ENCODE data around the gene LRRC45.

The LRRC45 gene

GRCh38 chr17:82055965-82056728 is 33.0 kb downstream of the LRRC45 start:
- DNase-seq, result no peak
- in situ Hi-C loops (cut with MboI; ENCODE audit: low pct_unique_long_range_greater_than_20kb, low sequenced_read_pairs), result no loop called here

GRCh38 chr17:82056729-82057621 is 33.9 kb downstream of the LRRC45 start:
- in situ Hi-C loops (cut with MboI; ENCODE audit: low pct_unique_long_range_greater_than_20kb, low sequenced_read_pairs), result no loop called here
- no peak for DNase-seq

GRCh38 chr17:82058230-82058854 is 35.2 kb downstream of the LRRC45 start:
- no peak for DNase-seq
- in situ Hi-C loops (cut with MboI; ENCODE audit: low pct_unique_long_range_greater_than_20kb, low sequenced_read_pairs), result no loop called here

- in situ Hi-C loops (cut with MboI; ENCODE audit: low pct_unique_long_range_greater_than_20kb, low sequenced_read_pairs), result no loop called here
- no peak for DNase-seq
Measured at GRCh38 chr17:82058855-82059249, 35.7 kb downstream of the LRRC45 start.

- in situ Hi-C loops (cut with MboI; ENCODE audit: low pct_unique_long_range_greater_than_20kb, low sequenced_read_pairs), result no loop called here
- DNase-seq, result no peak
Measured at GRCh38 chr17:82059272-82060000, 36.3 kb downstream of the LRRC45 start.

GRCh38 chr17:82060001-82060380 is 36.9 kb downstream of the LRRC45 start:
- no peak for DNase-seq
- in situ Hi-C loops (cut with MboI; ENCODE audit: low pct_unique_long_range_greater_than_20kb, low sequenced_read_pairs), result no loop called here

- in situ Hi-C loops (cut with MboI; ENCODE audit: low pct_unique_long_range_greater_than_20kb, low sequenced_read_pairs), result no loop called here
- no peak for DNase-seq
Measured at GRCh38 chr17:82060614-82061013, 37.5 kb downstream of the LRRC45 start.

- in situ Hi-C loops (cut with MboI; ENCODE audit: low pct_unique_long_range_greater_than_20kb, low sequenced_read_pairs), result no loop called here
- no peak for DNase-seq
Measured at GRCh38 chr17:82061047-82061925, 38.2 kb downstream of the LRRC45 start.

- no peak for DNase-seq
- in situ Hi-C loops (cut with MboI; ENCODE audit: low pct_unique_long_range_greater_than_20kb, low sequenced_read_pairs), result no loop called here
Measured at GRCh38 chr17:82062076-82062983, 39.2 kb downstream of the LRRC45 start.

- in situ Hi-C loops (cut with MboI; ENCODE audit: low pct_unique_long_range_greater_than_20kb, low sequenced_read_pairs), result no loop called here
- no peak for DNase-seq
Measured at GRCh38 chr17:82062984-82063368, 39.9 kb downstream of the LRRC45 start.

- in situ Hi-C loops (cut with MboI; ENCODE audit: low pct_unique_long_range_greater_than_20kb, low sequenced_read_pairs), result no loop called here
Measured at GRCh38 chr17:82063424-82064415, 40.6 kb downstream of the LRRC45 start.

GRCh38 chr17:82064433-82065192 is 41.5 kb downstream of the LRRC45 start:
- in situ Hi-C loops (cut with MboI; ENCODE audit: low pct_unique_long_range_greater_than_20kb, low sequenced_read_pairs), result no loop called here
- DNase-seq, result no peak

More at GRCh38 chr17:82063424-82064415, 40.6 kb downstream of the LRRC45 start:
- DNase-seq, result no peak

GRCh38 chr17:82065193-82065637 is 42.1 kb downstream of the LRRC45 start:
- DNase-seq, result no peak

GRCh38 chr17:82065638-82066303 is 42.7 kb downstream of the LRRC45 start, which contains the start of gene DUS1L:
DUS1L (minus strand) TSS chr17:82065804; CDS start chr17:82065059, 745 bp downstream.
- in situ Hi-C loops (cut with MboI; ENCODE audit: low pct_unique_long_range_greater_than_20kb, low sequenced_read_pairs), result no loop called here
- peak; percentile 45 for DNase-seq

More at GRCh38 chr17:82065193-82065637, 42.1 kb downstream of the LRRC45 start:
- in situ Hi-C loops (cut with MboI; ENCODE audit: low pct_unique_long_range_greater_than_20kb, low sequenced_read_pairs), result no loop called here

- in situ Hi-C loops (cut with MboI; ENCODE audit: low pct_unique_long_range_greater_than_20kb, low sequenced_read_pairs), result no loop called here
- no peak for DNase-seq
Measured at GRCh38 chr17:82070611-82071010, 47.5 kb downstream of the LRRC45 start.

Data from KBM-7 (cell line).